ACC112 (cell line): ENCODE results near the gene BTBD9.

ENCODE experiments used
- H2AFZ ChIP-seq: fragments of 200-600 bp; sonication (generic); one replicate; pipeline ENCODE4 v1.6.0; 2017; ENCODE audit warnings: antibody characterized with exemption, low read length; ENCODE audit not compliant: unreplicated experiment
- H3K27ac ChIP-seq: fragments of 200-600 bp; sonication (generic); 2 replicates; pipeline ENCODE4 v1.5.1; 2014; ENCODE audit warnings: low read depth, mild to moderate bottlenecking, antibody characterized with exemption, low read length, moderate library complexity
- H3K27me3 ChIP-seq: fragments of 200-600 bp; sonication (generic); 2 replicates; pipeline ENCODE4 v1.6.1; 2014; ENCODE audit warnings: mild to moderate bottlenecking, antibody characterized with exemption, low read length, moderate library complexity, mixed read lengths; ENCODE audit not compliant: insufficient read depth
- H3K36me3 ChIP-seq: fragments of 200-600 bp; sonication (generic); 2 replicates; pipeline ENCODE4 v1.6.1; 2016; ENCODE audit warnings: mild to moderate bottlenecking, antibody characterized with exemption, low read length, moderate library complexity, mixed read lengths; ENCODE audit not compliant: insufficient read depth
- H3K4me1 ChIP-seq: fragments of 200-600 bp; sonication (generic); one replicate; pipeline ENCODE4 v1.6.1; 2016; ENCODE audit warnings: low read length, mixed read lengths; ENCODE audit not compliant: insufficient read depth, unreplicated experiment, control insufficient read depth
- H3K4me3 ChIP-seq: fragments of 200-600 bp; sonication (generic); 2 replicates; pipeline ENCODE4 v1.5.1; 2014; ENCODE audit warnings: mild to moderate bottlenecking, low read depth, low read length
- H3K79me2 ChIP-seq: fragments of 200-600 bp; sonication (generic); one replicate; pipeline ENCODE4 v1.6.0; 2016; ENCODE audit warnings: low read length; ENCODE audit not compliant: control insufficient read depth, unreplicated experiment, insufficient read depth

Gene BTBD9

DNA sequence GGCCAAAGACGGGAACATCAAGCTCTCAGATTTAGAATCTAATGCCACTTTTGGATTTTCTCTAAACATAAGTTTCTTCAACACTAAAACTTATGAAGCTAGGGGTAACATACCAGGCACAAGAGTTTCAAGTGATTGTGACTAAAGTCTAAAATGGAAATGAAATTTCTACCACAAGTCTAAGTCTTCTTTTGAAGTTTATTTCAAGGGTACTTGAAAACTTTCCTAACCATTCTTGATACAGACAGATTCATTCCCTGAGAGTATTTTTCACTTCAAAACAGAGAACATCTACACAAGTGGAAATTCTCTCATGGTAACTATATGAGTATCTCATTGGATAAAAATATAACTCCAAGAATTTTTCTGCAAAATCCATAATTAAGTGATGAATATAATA is 56.2 kb downstream of the BTBD9 start:
- no peak overlapping the region for H3K4me3 ChIP-seq
- no peaks in the 10 kb centered on the region for H3K36me3 ChIP-seq

DNA sequence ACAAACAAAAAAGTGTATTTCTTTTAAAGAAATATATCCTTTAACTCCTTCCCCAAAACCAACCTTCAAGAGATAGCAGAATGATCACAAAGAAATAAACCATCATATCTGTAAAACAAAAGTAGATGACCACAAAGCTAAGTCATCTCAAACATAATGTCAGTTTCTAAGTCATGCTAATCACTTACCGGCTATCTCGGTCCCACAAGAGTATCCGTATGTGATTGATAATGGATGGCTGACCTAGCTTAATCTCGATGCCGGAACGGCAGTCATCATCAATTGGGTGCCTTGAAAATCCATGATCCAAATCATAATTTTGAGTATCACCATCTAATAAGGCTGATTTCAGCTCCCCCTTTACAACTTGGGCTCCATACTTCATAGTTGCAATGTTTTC is 59.7 kb downstream of the BTBD9 start:
- Histone ChIP-seq H2AFZ (no peak overlapping the region), H3K4me1 (peaks cover 6% of the 10 kb centered on the region), H3K79me2 (no peaks in the 10 kb centered on the region), H3K27me3 (no peaks in the 10 kb centered on the region), H3K27ac (no peak overlapping the region), H3K4me3 (no peak overlapping the region), H3K36me3 (no peaks in the 10 kb centered on the region)

More for the DNA sequence above, 56.2 kb downstream of the BTBD9 start:
- Histone ChIP-seq H3K27ac (no peak overlapping the region), H2AFZ (no peak overlapping the region), H3K79me2 (no peaks in the 10 kb centered on the region), H3K27me3 (no peaks in the 10 kb centered on the region), H3K4me1 (peaks cover 17% of the 10 kb centered on the region)

GRCh38 chr6:38579010-38579628 is 60.6 kb downstream of the BTBD9 start:
- Histone ChIP-seq H3K27ac (no peak overlapping the region), H2AFZ (peak overlapping the region; percentile 72), H3K4me3 (no peak overlapping the region), H3K27me3 (no peaks in the 10 kb centered on the region), H3K79me2 (no peaks in the 10 kb centered on the region), H3K4me1 (peaks cover 6% of the 10 kb centered on the region), H3K36me3 (no peaks in the 10 kb centered on the region)

- H2AFZ ChIP-seq = no peak overlapping the region
These were observed 61.7 kb downstream of the BTBD9 start for GRCh38 chr6:38578075-38578474.

GRCh38 chr6:38577492-38577891 is 62.2 kb downstream of the BTBD9 start:
- Histone ChIP-seq H3K27ac (no peak overlapping the region), H3K4me3 (no peak overlapping the region), H3K79me2 (no peaks in the 10 kb centered on the region), H2AFZ (no peak overlapping the region), H3K36me3 (no peaks in the 10 kb centered on the region), H3K4me1 (peaks cover 6% of the 10 kb centered on the region), H3K27me3 (no peaks in the 10 kb centered on the region)

More at GRCh38 chr6:38578075-38578474, 61.7 kb downstream of the BTBD9 start:
- H3K4me3 ChIP-seq = no peak overlapping the region
- H3K79me2 ChIP-seq = no peaks in the 10 kb centered on the region
- H3K27ac ChIP-seq = no peak overlapping the region
- no peaks in the 10 kb centered on the region for H3K27me3 ChIP-seq
- peaks cover 6% of the 10 kb centered on the region for H3K4me1 ChIP-seq
- no peaks in the 10 kb centered on the region for H3K36me3 ChIP-seq

- H3K36me3 ChIP-seq = no peaks in the 10 kb centered on the region
- no peaks in the 10 kb centered on the region for H3K4me1 ChIP-seq
- no peak overlapping the region for H3K4me3 ChIP-seq
- no peaks in the 10 kb centered on the region for H3K27me3 ChIP-seq
- no peak overlapping the region for H3K27ac ChIP-seq
- H3K79me2 ChIP-seq = no peaks in the 10 kb centered on the region
- H2AFZ ChIP-seq = no peak overlapping the region
These were observed 65.8 kb downstream of the BTBD9 start for GRCh38 chr6:38573801-38574395.

- no peaks in the 10 kb centered on the region for H3K27me3 ChIP-seq
- H2AFZ ChIP-seq = no peak overlapping the region
- H3K79me2 ChIP-seq = no peaks in the 10 kb centered on the region
- peaks cover 7% of the 10 kb centered on the region for H3K4me1 ChIP-seq
- no peak overlapping the region for H3K27ac ChIP-seq
- no peaks in the 10 kb centered on the region for H3K36me3 ChIP-seq
- no peak overlapping the region for H3K4me3 ChIP-seq
These were observed 67.4 kb downstream of the BTBD9 start for GRCh38 chr6:38572186-38572813.

DNA sequence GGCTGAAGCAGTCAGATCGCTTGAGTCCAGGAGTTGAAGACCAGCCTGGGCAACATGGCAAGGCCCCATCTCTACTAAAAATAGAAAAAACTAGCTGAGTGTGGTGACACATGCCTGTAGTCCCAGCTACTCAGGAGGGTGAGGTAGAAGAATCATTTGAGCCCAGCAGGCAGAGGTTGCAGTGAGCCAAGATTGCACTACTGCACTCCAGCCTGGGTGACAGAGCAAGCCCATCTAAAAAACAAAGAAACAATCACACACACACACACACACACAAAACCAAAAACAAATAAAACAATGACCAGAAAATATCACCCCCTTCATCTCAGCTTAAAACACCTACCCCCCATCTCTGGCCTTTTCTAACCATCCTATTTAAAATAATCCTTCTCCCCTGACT is 68.0 kb downstream of the BTBD9 start:
- H3K27ac ChIP-seq = no peak overlapping the region
- H2AFZ ChIP-seq = no peak overlapping the region
- H3K36me3 ChIP-seq = no peaks in the 10 kb centered on the region
- H3K27me3 ChIP-seq = no peaks in the 10 kb centered on the region
- H3K4me3 ChIP-seq = no peak overlapping the region
- peaks cover 13% of the 10 kb centered on the region for H3K4me1 ChIP-seq
- no peaks in the 10 kb centered on the region for H3K79me2 ChIP-seq

- Histone ChIP-seq H3K36me3 (no peaks in the 10 kb centered on the region), H2AFZ (no peak overlapping the region), H3K27me3 (no peaks in the 10 kb centered on the region), H3K27ac (no peak overlapping the region), H3K4me3 (no peak overlapping the region), H3K4me1 (peaks cover 20% of the 10 kb centered on the region), H3K79me2 (no peaks in the 10 kb centered on the region)
These were observed 69.0 kb downstream of the BTBD9 start for GRCh38 chr6:38570750-38571149.

DNA sequence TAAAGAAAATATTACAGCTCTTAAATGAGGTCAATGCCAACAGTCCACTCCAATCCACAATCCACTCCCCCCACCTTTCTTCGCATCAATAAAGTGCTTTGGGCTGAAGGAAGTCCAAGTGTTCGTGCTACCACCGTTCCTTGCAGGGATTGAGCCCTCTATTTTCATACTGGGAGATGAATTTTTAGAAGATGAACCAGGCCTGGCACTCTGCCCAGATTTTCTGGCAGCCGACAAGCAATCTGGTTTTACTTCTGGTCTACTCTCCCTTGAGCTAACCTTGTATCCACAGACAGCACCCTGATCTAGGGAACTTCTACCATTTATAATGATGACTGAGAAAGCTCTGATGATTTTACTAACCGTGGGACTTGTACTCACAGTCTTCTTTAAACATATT is 72.3 kb downstream of the BTBD9 start:
- Histone ChIP-seq H3K27me3 (no peaks in the 10 kb centered on the region), H3K4me1 (peaks cover 20% of the 10 kb centered on the region), H3K27ac (no peak overlapping the region), H3K79me2 (no peaks in the 10 kb centered on the region), H3K4me3 (no peak overlapping the region), H3K36me3 (no peaks in the 10 kb centered on the region), H2AFZ (no peak overlapping the region)
